SU-DHL-6 (cell line): ENCODE results near the gene RARS2.

Experiments used
- H2AFZ ChIP-seq: fragments of 200-600 bp; sonication (generic); 2 replicates; pipeline ENCODE4 v1.6.1; 2014; ENCODE audit warnings: low read depth, mild to moderate bottlenecking, moderate library complexity, mixed read lengths, antibody characterized with exemption, low read length; ENCODE audit not compliant: severe bottlenecking
- H3F3A ChIP-seq: fragments of 200-600 bp; shearing (Covaris generic); 2 replicates; pipeline ENCODE4 v1.6.0; 2016; ENCODE audit warnings: antibody characterized with exemption, mild to moderate bottlenecking; ENCODE audit not compliant: insufficient read depth
- H3K27ac ChIP-seq: fragments of 200-600 bp; sonication (generic); 2 replicates; pipeline ENCODE4 v1.5.1; 2016; ENCODE audit warnings: low read depth, mild to moderate bottlenecking, low read length, moderate library complexity, mixed read lengths
- H3K27me3 ChIP-seq: fragments of 200-600 bp; sonication (generic), shearing (Covaris generic); 2 replicates; pipeline ENCODE4 v1.6.0; 2014; ENCODE audit warnings: mild to moderate bottlenecking, low read length
- H3K36me3 ChIP-seq: fragments of 200-600 bp; sonication (generic); 2 replicates; pipeline ENCODE4 v1.6.1; 2014; ENCODE audit warnings: mild to moderate bottlenecking, low read length, mixed read lengths
- H3K4me2 ChIP-seq: fragments of 300-600, 200-600 bp; shearing (Covaris generic), sonication (generic); 2 replicates; pipeline ENCODE4 v1.6.0; 2014; ENCODE audit warnings: low read length, low read depth, mild to moderate bottlenecking; ENCODE audit not compliant: poor library complexity, severe bottlenecking
- H3K4me3 ChIP-seq: fragments of 200-600 bp; sonication (generic); 2 replicates; pipeline ENCODE4 v1.5.1; 2014; ENCODE audit warnings: antibody characterized with exemption, low read length, mild to moderate bottlenecking, mixed read lengths; ENCODE audit not compliant: insufficient read depth, poor library complexity, severe bottlenecking
- H3K79me2 ChIP-seq: fragments of 200-600 bp; sonication (generic); 2 replicates; pipeline ENCODE4 v1.6.1; 2014; ENCODE audit warnings: mild to moderate bottlenecking, low read length, moderate library complexity; ENCODE audit not compliant: insufficient read depth
- H3K9ac ChIP-seq: fragments of 200-600 bp; sonication (generic); 2 replicates; pipeline ENCODE4 v1.7.0; 2014; ENCODE audit warnings: mild to moderate bottlenecking, low read length
- H3K9me2 ChIP-seq: fragments of 200-600 bp; sonication (generic); replicated peaks from 2 replicates; pipeline ENCODE4 v1.6.1; 2014; ENCODE audit warnings: low read length; ENCODE audit not compliant: insufficient read depth
- H3K9me3 ChIP-seq: fragments of 200-600 bp; sonication (generic); 2 replicates; pipeline ENCODE4 v1.6.1; 2014; ENCODE audit warnings: low read length, mixed read lengths; ENCODE audit not compliant: insufficient read depth
- H4K20me1 ChIP-seq: fragments of 200-600 bp; sonication (generic); 2 replicates; pipeline ENCODE4 v1.6.1; 2014; ENCODE audit warnings: low read depth, mild to moderate bottlenecking, antibody characterized with exemption, low read length, moderate library complexity, mixed read lengths
- CTCF ChIP-seq: fragments of 200-600 bp; sonication (generic); IDR thresholded peaks from one replicate; pipeline ENCODE4 v1.5.1; 2017; ENCODE audit warnings: antibody characterized with exemption, mild to moderate bottlenecking, low read length, moderate library complexity; ENCODE audit not compliant: insufficient read depth, poor library complexity, severe bottlenecking
- EZH2phosphoT487 ChIP-seq: fragments of 200-600 bp; sonication (generic), shearing (Covaris generic); conservative IDR thresholded peaks from 2 replicates; pipeline ENCODE4 v1.6.1; 2018; ENCODE audit warnings: mild to moderate bottlenecking, antibody characterized with exemption, low read length, moderate library complexity, mixed read lengths

Gene RARS2

GRCh38 chr6:87551799-87552198 lies 38.0 kb downstream of the RARS2 start:
- no peaks in the 10 kb centered on the region for H3K79me2 ChIP-seq
- H4K20me1 ChIP-seq, result no peaks in the 10 kb centered on the region
- H3K4me3 ChIP-seq, result no peak overlapping the region
- TF ChIP-seq EZH2phosphoT487, result no peak
- TF ChIP-seq CTCF, result no peak
- H2AFZ ChIP-seq, result no peak overlapping the region
- no peak overlapping the region for H3K9ac ChIP-seq
- H3K4me2 ChIP-seq, result no peak overlapping the region
- no peaks in the 10 kb centered on the region for H3K9me3 ChIP-seq
- H3K9me2 ChIP-seq, result no peaks in the 10 kb centered on the region
- peaks cover 22% of the 10 kb centered on the region; the same call in 1 of the 2 replicates for H3K36me3 ChIP-seq
- no peaks in the 10 kb centered on the region; the same call in 1 of the 2 replicates for H3F3A ChIP-seq
- no peaks in the 10 kb centered on the region for H3K27me3 ChIP-seq
- no peak overlapping the region for H3K27ac ChIP-seq

GRCh38 chr6:87544474-87544735 lies 45.4 kb downstream of the RARS2 start:
- H3F3A ChIP-seq, result no peaks in the 10 kb centered on the region
- no peaks in the 10 kb centered on the region for H3K27me3 ChIP-seq
- H3K4me3 ChIP-seq, result no peak overlapping the region
- TF ChIP-seq CTCF, result no peak
- no peak for TF ChIP-seq EZH2phosphoT487
- H2AFZ ChIP-seq, result no peak overlapping the region
- no peak overlapping the region for H3K9ac ChIP-seq
- H3K36me3 ChIP-seq, result peaks cover 31% of the 10 kb centered on the region
- H3K79me2 ChIP-seq, result no peaks in the 10 kb centered on the region
- H3K4me2 ChIP-seq, result no peak overlapping the region
- H4K20me1 ChIP-seq, result no peaks in the 10 kb centered on the region
- peaks cover 2% of the 10 kb centered on the region; the same call in 1 of the 2 replicates for H3K9me3 ChIP-seq
- no peaks in the 10 kb centered on the region for H3K9me2 ChIP-seq
- no peak overlapping the region for H3K27ac ChIP-seq

- H3K9ac ChIP-seq, result no peak overlapping the region
- TF ChIP-seq CTCF, result no peak
- TF ChIP-seq EZH2phosphoT487, result no peak
Observed at GRCh38 chr6:87543696-87544473, 45.9 kb downstream of the RARS2 start.

More at GRCh38 chr6:87543696-87544473, 45.9 kb downstream of the RARS2 start:
- H3F3A ChIP-seq, result no peaks in the 10 kb centered on the region
- no peak overlapping the region for H3K4me2 ChIP-seq
- peaks cover 35% of the 10 kb centered on the region for H3K36me3 ChIP-seq
- H3K9me3 ChIP-seq, result peaks cover 5% of the 10 kb centered on the region; the same call in 1 of the 2 replicates
- no peaks in the 10 kb centered on the region for H3K27me3 ChIP-seq
- no peak overlapping the region for H3K27ac ChIP-seq
- no peaks in the 10 kb centered on the region for H3K79me2 ChIP-seq
- H4K20me1 ChIP-seq, result no peaks in the 10 kb centered on the region
- no peak overlapping the region for H2AFZ ChIP-seq
- H3K4me3 ChIP-seq, result no peak overlapping the region
- H3K9me2 ChIP-seq, result no peaks in the 10 kb centered on the region
